Measurements from ENCODE around the gene ARHGAP25.

Gene ARHGAP25

DNA sequence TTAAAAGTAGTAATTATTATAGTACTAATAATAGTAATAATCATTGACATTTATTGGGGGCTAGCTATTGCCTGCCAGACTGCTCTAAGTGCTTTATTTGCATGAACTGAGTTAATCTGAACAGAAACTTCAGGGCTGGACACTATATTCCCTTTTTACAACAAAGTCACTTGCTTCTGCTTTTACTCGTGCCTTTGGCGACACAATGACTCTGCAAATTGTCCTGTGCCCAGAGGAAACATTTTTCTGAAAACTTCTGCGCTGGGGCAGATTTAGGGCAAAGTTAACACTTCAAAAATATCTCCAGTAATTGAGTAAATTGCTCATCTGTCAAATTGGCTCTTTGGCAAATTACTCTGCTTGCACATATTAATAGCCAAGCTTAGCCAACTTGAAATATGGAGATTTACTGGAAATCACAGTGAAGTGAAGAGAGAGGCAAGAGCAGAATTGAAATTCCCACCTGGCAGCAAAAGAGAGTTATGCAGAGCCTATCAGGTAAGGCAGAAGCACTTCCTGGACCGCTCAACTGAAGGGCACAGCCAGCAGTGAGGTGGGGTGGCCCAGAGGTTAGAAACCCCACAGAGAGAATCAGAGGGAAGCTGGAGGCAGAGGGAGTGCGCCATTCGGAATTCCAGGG is 100.2 kb downstream of the ARHGAP25 start:
- Histone ChIP-seq H3K4me1 (ENCODE audit: control insufficient read depth, insufficient read depth, low read length, unreplicated experiment) (peaks cover 20% of the 10 kb centered on the region), H3K79me2 (ENCODE audit: control insufficient read depth, insufficient read depth, low read length, unreplicated experiment) (no peaks in the 10 kb centered on the region), H2AFZ (ENCODE audit: low read length, unreplicated experiment) (no peak overlapping the region), H3K4me3 (ENCODE audit: low read depth, low read length) (no peak overlapping the region), H3K27ac (ENCODE audit: low read depth, low read length) (no peak overlapping the region), H3K36me3 (ENCODE audit: insufficient read depth, low read length) (no peaks in the 10 kb centered on the region), H3K27me3 (ENCODE audit: insufficient read depth, low read length) (no peaks in the 10 kb centered on the region)

GRCh38 chr2:68835621-68836020 is 101.0 kb downstream of the ARHGAP25 start:
- H3K4me3 ChIP-seq (ENCODE audit: low read depth, low read length), result no peak overlapping the region
- no peaks in the 10 kb centered on the region for H3K27me3 ChIP-seq (ENCODE audit: insufficient read depth, low read length)
- H3K79me2 ChIP-seq (ENCODE audit: control insufficient read depth, insufficient read depth, low read length, unreplicated experiment), result no peaks in the 10 kb centered on the region
- no peak overlapping the region for H3K27ac ChIP-seq (ENCODE audit: low read depth, low read length)
- no peak overlapping the region for H2AFZ ChIP-seq (ENCODE audit: low read length, unreplicated experiment)
- H3K4me1 ChIP-seq (ENCODE audit: control insufficient read depth, insufficient read depth, low read length, unreplicated experiment), result peaks cover 18% of the 10 kb centered on the region
- H3K36me3 ChIP-seq (ENCODE audit: insufficient read depth, low read length), result no peaks in the 10 kb centered on the region

GRCh38 chr2:68837164-68837860 is 102.7 kb downstream of the ARHGAP25 start:
- H3K4me1 ChIP-seq (ENCODE audit: control insufficient read depth, insufficient read depth, low read length, unreplicated experiment), result peaks cover 6% of the 10 kb centered on the region
- H3K4me3 ChIP-seq (ENCODE audit: low read depth, low read length), result no peak overlapping the region
- no peaks in the 10 kb centered on the region for H3K79me2 ChIP-seq (ENCODE audit: control insufficient read depth, insufficient read depth, low read length, unreplicated experiment)
- no peak overlapping the region for H3K27ac ChIP-seq (ENCODE audit: low read depth, low read length)
- no peaks in the 10 kb centered on the region for H3K36me3 ChIP-seq (ENCODE audit: insufficient read depth, low read length)
- H2AFZ ChIP-seq (ENCODE audit: low read length, unreplicated experiment), result no peak overlapping the region
- H3K27me3 ChIP-seq (ENCODE audit: insufficient read depth, low read length), result no peaks in the 10 kb centered on the region

- Histone ChIP-seq H3K4me1 (ENCODE audit: control insufficient read depth, insufficient read depth, low read length, unreplicated experiment) (no peaks in the 10 kb centered on the region), H2AFZ (ENCODE audit: low read length, unreplicated experiment) (no peak overlapping the region), H3K27me3 (ENCODE audit: insufficient read depth, low read length) (peaks cover 5% of the 10 kb centered on the region), H3K27ac (ENCODE audit: low read depth, low read length) (no peak overlapping the region), H3K79me2 (ENCODE audit: control insufficient read depth, insufficient read depth, low read length, unreplicated experiment) (no peaks in the 10 kb centered on the region), H3K4me3 (ENCODE audit: low read depth, low read length) (no peak overlapping the region), H3K36me3 (ENCODE audit: insufficient read depth, low read length) (no peaks in the 10 kb centered on the region)
These were observed 103.3 kb downstream of the ARHGAP25 start for GRCh38 chr2:68837861-68838341.

DNA sequence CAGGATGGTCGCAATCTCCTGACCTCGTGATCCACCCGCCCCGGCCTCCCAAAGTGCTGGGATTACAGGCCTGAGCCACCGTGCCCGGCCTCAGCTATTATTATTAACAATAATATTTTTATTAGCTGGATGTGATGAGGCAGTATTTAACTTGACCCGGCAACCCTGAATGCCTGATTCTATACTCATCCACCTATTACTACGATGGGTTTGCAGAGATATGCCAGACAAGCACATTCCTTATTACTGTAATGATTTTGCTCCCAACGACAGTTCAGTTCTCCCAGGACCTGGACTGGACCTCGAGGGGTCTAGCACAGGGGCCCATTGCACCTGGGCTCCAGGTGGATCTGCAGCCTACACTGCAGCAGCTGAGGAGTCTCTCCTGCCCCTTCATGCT is 104.0 kb downstream of the ARHGAP25 start:
- H3K4me3 ChIP-seq (ENCODE audit: low read depth, low read length), result no peak overlapping the region
- peaks cover 13% of the 10 kb centered on the region for H3K27me3 ChIP-seq (ENCODE audit: insufficient read depth, low read length)
- H3K36me3 ChIP-seq (ENCODE audit: insufficient read depth, low read length), result no peaks in the 10 kb centered on the region
- no peaks in the 10 kb centered on the region for H3K4me1 ChIP-seq (ENCODE audit: control insufficient read depth, insufficient read depth, low read length, unreplicated experiment)
- H3K27ac ChIP-seq (ENCODE audit: low read depth, low read length), result no peak overlapping the region
- H3K79me2 ChIP-seq (ENCODE audit: control insufficient read depth, insufficient read depth, low read length, unreplicated experiment), result no peaks in the 10 kb centered on the region
- no peak overlapping the region for H2AFZ ChIP-seq (ENCODE audit: low read length, unreplicated experiment)

GRCh38 chr2:68839260-68839833 is 104.7 kb downstream of the ARHGAP25 start:
- no peak overlapping the region for H2AFZ ChIP-seq (ENCODE audit: low read length, unreplicated experiment)

GRCh38 chr2:68845043-68845442 is 110.4 kb downstream of the ARHGAP25 start:
- H2AFZ ChIP-seq (ENCODE audit: low read length, unreplicated experiment), result no peak overlapping the region
- H3K27me3 ChIP-seq (ENCODE audit: insufficient read depth, low read length), result peaks cover 73% of the 10 kb centered on the region
- no peaks in the 10 kb centered on the region for H3K79me2 ChIP-seq (ENCODE audit: control insufficient read depth, insufficient read depth, low read length, unreplicated experiment)
- no peaks in the 10 kb centered on the region for H3K36me3 ChIP-seq (ENCODE audit: insufficient read depth, low read length)
- no peak overlapping the region for H3K27ac ChIP-seq (ENCODE audit: low read depth, low read length)
- H3K4me3 ChIP-seq (ENCODE audit: low read depth, low read length), result no peak overlapping the region
- H3K4me1 ChIP-seq (ENCODE audit: control insufficient read depth, insufficient read depth, low read length, unreplicated experiment), result no peaks in the 10 kb centered on the region

More at GRCh38 chr2:68839260-68839833, 104.7 kb downstream of the ARHGAP25 start:
- no peak overlapping the region for H3K4me3 ChIP-seq (ENCODE audit: low read depth, low read length)
- H3K79me2 ChIP-seq (ENCODE audit: control insufficient read depth, insufficient read depth, low read length, unreplicated experiment), result no peaks in the 10 kb centered on the region
- no peaks in the 10 kb centered on the region for H3K36me3 ChIP-seq (ENCODE audit: insufficient read depth, low read length)
- peaks cover 20% of the 10 kb centered on the region for H3K27me3 ChIP-seq (ENCODE audit: insufficient read depth, low read length)
- no peaks in the 10 kb centered on the region for H3K4me1 ChIP-seq (ENCODE audit: control insufficient read depth, insufficient read depth, low read length, unreplicated experiment)
- H3K27ac ChIP-seq (ENCODE audit: low read depth, low read length), result no peak overlapping the region

DNA sequence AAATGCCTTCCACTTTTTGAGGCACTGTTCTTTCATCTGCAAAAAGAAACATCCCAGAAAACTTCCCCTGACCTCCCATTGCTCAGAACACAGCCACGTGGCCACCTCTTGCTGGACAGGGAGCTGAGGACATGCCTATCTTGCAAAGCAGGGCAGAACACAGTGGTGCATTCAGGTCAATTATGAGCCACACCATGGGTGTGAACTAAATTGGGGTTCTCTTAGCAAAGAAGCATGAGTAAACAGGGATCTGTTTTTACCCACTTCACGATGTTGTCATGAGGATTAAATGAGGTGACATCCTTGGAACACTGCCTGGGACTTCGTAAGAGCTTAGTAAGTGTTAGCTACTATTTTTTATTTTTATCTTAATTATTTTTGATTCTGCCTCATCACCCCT is 111.5 kb downstream of the ARHGAP25 start:
- Histone ChIP-seq H3K36me3 (ENCODE audit: insufficient read depth, low read length) (no peaks in the 10 kb centered on the region), H2AFZ (ENCODE audit: low read length, unreplicated experiment) (no peak overlapping the region), H3K4me3 (ENCODE audit: low read depth, low read length) (no peak overlapping the region), H3K27ac (ENCODE audit: low read depth, low read length) (no peak overlapping the region), H3K4me1 (ENCODE audit: control insufficient read depth, insufficient read depth, low read length, unreplicated experiment) (no peaks in the 10 kb centered on the region), H3K27me3 (ENCODE audit: insufficient read depth, low read length) (peaks cover 80% of the 10 kb centered on the region), H3K79me2 (ENCODE audit: control insufficient read depth, insufficient read depth, low read length, unreplicated experiment) (no peaks in the 10 kb centered on the region)

DNA sequence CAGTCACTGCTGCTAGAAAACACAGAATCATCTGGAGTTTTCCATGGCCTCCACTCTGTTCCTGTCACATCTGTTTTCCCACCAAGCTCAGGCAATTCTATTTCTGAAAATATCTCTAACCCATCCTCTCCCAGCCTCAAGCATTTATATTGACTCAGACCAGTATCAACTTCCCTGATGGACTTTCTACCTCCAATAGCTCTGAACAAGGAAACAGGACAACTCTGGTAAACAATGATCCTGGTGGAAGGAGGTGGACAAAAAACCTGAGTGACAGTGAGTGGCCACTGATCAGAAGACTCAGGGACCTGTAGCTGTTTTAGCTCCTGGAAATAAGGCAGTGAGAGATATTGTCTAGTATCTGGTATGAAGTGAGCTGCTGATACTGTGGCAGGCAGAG is 113.1 kb downstream of the ARHGAP25 start:
- no peaks in the 10 kb centered on the region for H3K79me2 ChIP-seq (ENCODE audit: control insufficient read depth, insufficient read depth, low read length, unreplicated experiment)
- H3K27ac ChIP-seq (ENCODE audit: low read depth, low read length), result no peak overlapping the region
- no peaks in the 10 kb centered on the region for H3K4me1 ChIP-seq (ENCODE audit: control insufficient read depth, insufficient read depth, low read length, unreplicated experiment)
- H3K36me3 ChIP-seq (ENCODE audit: insufficient read depth, low read length), result no peaks in the 10 kb centered on the region
- no peak overlapping the region for H2AFZ ChIP-seq (ENCODE audit: low read length, unreplicated experiment)
- H3K27me3 ChIP-seq (ENCODE audit: insufficient read depth, low read length), result peaks cover 76% of the 10 kb centered on the region
- H3K4me3 ChIP-seq (ENCODE audit: low read depth, low read length), result no peak overlapping the region

DNA sequence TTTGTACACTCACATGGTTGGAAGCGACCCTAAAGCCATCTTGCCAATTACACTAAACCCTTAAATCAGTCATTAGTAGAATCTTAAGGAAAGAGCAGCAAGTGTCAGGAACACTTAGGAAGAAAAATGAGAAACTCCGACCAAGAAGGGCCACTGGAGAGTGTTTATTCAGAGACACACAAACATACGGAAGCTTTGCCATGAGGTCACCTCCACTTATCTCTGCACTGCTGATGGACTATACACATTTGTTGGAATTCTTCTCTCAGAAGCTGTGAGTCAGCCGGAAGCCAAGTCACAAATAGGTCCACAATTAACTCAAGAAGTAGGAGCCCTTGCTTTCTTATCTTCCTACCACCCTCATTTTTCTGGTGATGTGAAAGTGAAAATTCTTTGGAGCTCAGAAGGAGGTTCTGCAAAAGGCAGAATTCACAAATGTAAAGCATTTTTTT is 115.0 kb downstream of the ARHGAP25 start:
- H3K4me3 ChIP-seq (ENCODE audit: low read depth, low read length), result no peak overlapping the region
- H3K36me3 ChIP-seq (ENCODE audit: insufficient read depth, low read length), result no peaks in the 10 kb centered on the region
- H3K27me3 ChIP-seq (ENCODE audit: insufficient read depth, low read length), result peaks cover 65% of the 10 kb centered on the region
- no peak overlapping the region for H3K27ac ChIP-seq (ENCODE audit: low read depth, low read length)
- no peaks in the 10 kb centered on the region for H3K4me1 ChIP-seq (ENCODE audit: control insufficient read depth, insufficient read depth, low read length, unreplicated experiment)
- H3K79me2 ChIP-seq (ENCODE audit: control insufficient read depth, insufficient read depth, low read length, unreplicated experiment), result no peaks in the 10 kb centered on the region
- no peak overlapping the region for H2AFZ ChIP-seq (ENCODE audit: low read length, unreplicated experiment)

DNA sequence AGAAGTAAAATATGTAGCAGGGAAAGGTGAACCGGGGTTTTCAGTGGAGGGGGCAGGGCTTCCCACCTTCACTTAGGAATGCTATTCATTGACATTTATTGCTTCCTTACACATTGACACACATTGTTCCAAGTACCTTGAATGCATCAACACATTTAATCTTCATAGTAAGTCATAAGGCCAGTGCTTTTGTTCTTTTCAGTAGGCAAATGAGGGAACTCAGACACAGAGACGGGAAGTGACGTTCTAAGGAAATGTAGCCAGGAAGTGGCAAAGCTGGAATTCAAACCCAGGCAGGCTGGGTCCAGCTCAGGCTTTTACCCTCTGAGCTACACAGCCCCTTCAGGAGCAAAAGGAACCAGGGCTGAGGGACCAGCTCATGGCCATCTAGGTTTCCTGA is 115.9 kb downstream of the ARHGAP25 start:
- Histone ChIP-seq H3K4me1 (ENCODE audit: control insufficient read depth, insufficient read depth, low read length, unreplicated experiment) (no peaks in the 10 kb centered on the region), H3K79me2 (ENCODE audit: control insufficient read depth, insufficient read depth, low read length, unreplicated experiment) (no peaks in the 10 kb centered on the region), H3K4me3 (ENCODE audit: low read depth, low read length) (no peak overlapping the region), H3K36me3 (ENCODE audit: insufficient read depth, low read length) (no peaks in the 10 kb centered on the region), H3K27ac (ENCODE audit: low read depth, low read length) (no peak overlapping the region), H2AFZ (ENCODE audit: low read length, unreplicated experiment) (no peak overlapping the region), H3K27me3 (ENCODE audit: insufficient read depth, low read length) (peaks cover 65% of the 10 kb centered on the region)

All from ACC112 (cell line).